ENCODE results near the gene GRB14.

Gene GRB14

GRCh38 chr2:164456619-164457018 lies 164.7 kb downstream of the GRB14 start:
- TF ChIP-seq CTCF (conservative IDR thresholded peaks at IDR 0.05; ENCODE audit: low read depth, low read length): no peak
- no peak overlapping the region for H3K4me3 ChIP-seq (ENCODE audit: low read length)
- no peak for DNase-seq (ENCODE audit: low read depth)

GRCh38 chr2:164453656-164454305 lies 167.5 kb downstream of the GRB14 start:
- H3K4me3 ChIP-seq (ENCODE audit: low read length): no peak overlapping the region
- no peak for DNase-seq (ENCODE audit: low read depth)
- TF ChIP-seq CTCF (conservative IDR thresholded peaks at IDR 0.05; ENCODE audit: low read depth, low read length): no peak

- no peak for DNase-seq (ENCODE audit: low read depth)
- H3K4me3 ChIP-seq (ENCODE audit: low read length): no peak overlapping the region
- TF ChIP-seq CTCF (conservative IDR thresholded peaks at IDR 0.05; ENCODE audit: low read depth, low read length): no peak
Observed at GRCh38 chr2:164450278-164450677, 171.0 kb downstream of the GRB14 start.

GRCh38 chr2:164449706-164450105 lies 171.6 kb downstream of the GRB14 start:
- no peak overlapping the region for H3K4me3 ChIP-seq (ENCODE audit: low read length)
- no peak for TF ChIP-seq CTCF (conservative IDR thresholded peaks at IDR 0.05; ENCODE audit: low read depth, low read length)
- DNase-seq (ENCODE audit: low read depth): no peak

GRCh38 chr2:164447660-164448059 lies 173.6 kb downstream of the GRB14 start:
- no peak for TF ChIP-seq CTCF (conservative IDR thresholded peaks at IDR 0.05; ENCODE audit: low read depth, low read length)
- H3K4me3 ChIP-seq (ENCODE audit: low read length): no peak overlapping the region
- DNase-seq (ENCODE audit: low read depth): no peak

All from retinal pigment epithelial cell (primary cell).